Keratinocyte (primary cell): Measurements from ENCODE around the gene NME7. TPM values are rescaled to one million over a fixed set of nuclear protein-coding genes. Genes with fewer than 3 reads are reported as not detected.

ENCODE experiments used
- DNase-seq: peaks from one replicate; pipeline ENCODE4 v3.0.0-alpha.2; 2011; ENCODE audit warnings: low read depth, missing footprints, low spot score
- FAIRE-seq: peaks from 2 replicates; lab custom pipeline; 2011; peaks lifted over from hg19 to GRCh38; lab: Jason Lieb, UNC
- H2AFZ ChIP-seq: 2 replicates; pipeline ENCODE4 v1.6.0; 2012; ENCODE audit warnings: low read length, control low read depth, inconsistent platforms; ENCODE audit not compliant: control insufficient read depth
- H3K27ac ChIP-seq: 2 replicates; pipeline ENCODE4 v1.5.1; 2011; ENCODE audit warnings: low read length; ENCODE audit not compliant: control insufficient read depth, insufficient read depth
- H3K27me3 ChIP-seq: 3 replicates; pipeline ENCODE4 v1.6.0; 2011; ENCODE audit warnings: low read length; ENCODE audit not compliant: control insufficient read depth, insufficient read depth; ENCODE audit errors: extremely low read depth
- H3K36me3 ChIP-seq, 2 experiments: 2 replicates in 1 of 2; 3 replicates in 1 of 2; pipeline ENCODE4 v1.5.1; 2011; ENCODE audit warnings: low read length in 2 of 2, mild to moderate bottlenecking in 1 of 2; ENCODE audit not compliant: control insufficient read depth in 2 of 2, insufficient read depth in 2 of 2; ENCODE audit errors: extremely low read depth in 1 of 2
- H3K4me1 ChIP-seq: 3 replicates; pipeline ENCODE4 v1.5.1; 2011; ENCODE audit warnings: low read length; ENCODE audit not compliant: control insufficient read depth, insufficient read depth; ENCODE audit errors: extremely low read depth
- H3K4me2 ChIP-seq: 3 replicates; pipeline ENCODE4 v1.6.0; 2011; ENCODE audit warnings: low read depth, low read length; ENCODE audit not compliant: control insufficient read depth, insufficient read depth; ENCODE audit errors: extremely low read depth
- H3K4me3 ChIP-seq, 3 experiments: fragments of 200-600 bp in 1 of 3; sonication (generic) in 1 of 3; 2 replicates in 2 of 3; 3 replicates in 1 of 3; pipeline ENCODE4 v1.5.1; 2011 to 2016; ENCODE audit warnings: low read length in 3 of 3, mild to moderate bottlenecking in 3 of 3, control low read depth in 2 of 3, inconsistent platforms in 1 of 3, low read depth in 1 of 3, mixed read lengths in 1 of 3, mixed run types in 1 of 3, moderate library complexity in 1 of 3; ENCODE audit not compliant: control insufficient read depth in 2 of 3, insufficient read depth in 2 of 3; ENCODE audit errors: extremely low read depth in 1 of 3
- H3K79me2 ChIP-seq: 2 replicates; pipeline ENCODE4 v1.6.0; 2012; ENCODE audit warnings: low read length; ENCODE audit not compliant: control insufficient read depth, insufficient read depth
- H3K9ac ChIP-seq: 3 replicates; pipeline ENCODE4 v1.6.0; 2011; ENCODE audit warnings: low read length; ENCODE audit not compliant: control insufficient read depth, insufficient read depth; ENCODE audit errors: extremely low read depth
- H3K9me1 ChIP-seq: 3 replicates; pipeline ENCODE4 v1.6.0; 2011; ENCODE audit warnings: low read length; ENCODE audit not compliant: control insufficient read depth, insufficient read depth; ENCODE audit errors: extremely low read depth
- H3K9me3 ChIP-seq: 2 replicates; pipeline ENCODE4 v1.5.1; 2012; ENCODE audit warnings: low read depth, low read length; ENCODE audit not compliant: control insufficient read depth
- H4K20me1 ChIP-seq: 3 replicates; pipeline ENCODE4 v1.6.0; 2011; ENCODE audit warnings: low read length; ENCODE audit not compliant: control insufficient read depth, insufficient read depth; ENCODE audit errors: extremely low read depth
- CTCF ChIP-seq, 3 experiments: IDR thresholded peaks in 1 of 3; conservative IDR thresholded peaks in 1 of 3; optimal IDR thresholded peaks in 1 of 3; 2 replicates in 2 of 3; 3 replicates in 1 of 3; pipeline versions ENCODE3 to v1.5.1; 2011; ENCODE audit warnings: low read length in 3 of 3, mild to moderate bottlenecking in 3 of 3, moderate library complexity in 2 of 3, control low read depth in 1 of 3, inconsistent platforms in 1 of 3; ENCODE audit not compliant: insufficient read depth in 2 of 3; ENCODE audit errors: extremely low read depth in 1 of 3
- EZH2 ChIP-seq: IDR thresholded peaks from one replicate; pipeline ENCODE4 v1.6.1; 2012; ENCODE audit warnings: inconsistent platforms, mild to moderate bottlenecking, low read length, moderate library complexity
- dilution Hi-C: fragments of 300-500 bp; cut with MboI; formaldehyde crosslinking; loops from one replicate; pipeline ENCODE4 v1.7.0; 2020; ENCODE audit warnings: low sequenced_read_pairs; ENCODE audit not compliant: extremely low pct_ligation_motif_present
- polyA plus RNA-seq, 5 experiments: library from polyadenylated mRNA; depleted of rRNA in 3 of 5; stranded (reverse) in 3 of 5; stranded (forward) in 1 of 5; unstranded in 1 of 5; fragments of >200 nt; gene quantifications; 1 replicate in 1 of 5; 2 replicates in 3 of 5; 3 replicates in 1 of 5; pipeline versions ENCODE4 v1.2.1 to v1.2.3, GENCODE V29; 2011 to 2012; ENCODE audit warnings: missing spikeins in 2 of 5, low read depth in 1 of 5, low replicate concordance in 1 of 5

NME7 gene
- polyA plus RNA-seq, 1 donor (not counting 4 experiments of a cell fraction or from before 2014, with no cell fraction given): 52.9 TPM

GRCh38 chr1:169200319-169200718 lies 167.3 kb downstream of the NME7 start:
- H3K9ac ChIP-seq: no peak overlapping the region
- H3K4me3 ChIP-seq: no peak overlapping the region
- peak overlapping the region; percentile 40 for H3K27ac ChIP-seq
- dilution Hi-C loops: no loop called here
- no peaks in the 10 kb centered on the region for H3K27me3 ChIP-seq
- TF ChIP-seq EZH2 (no peak), CTCF (optimal IDR thresholded peaks at IDR 0.05 in 1 of 3, IDR thresholded peaks at IDR 0.05 in 1 of 3, conservative IDR thresholded peaks at IDR 0.05 in 1 of 3; ENCODE audit: extremely low read depth in 1 of 3, insufficient read depth in 2 of 3, low read length in 3 of 3) (no peak)
- no peak overlapping the region for H3K4me2 ChIP-seq
- no peaks in the 10 kb centered on the region for H3K9me1 ChIP-seq
- no peak for DNase-seq
- no peaks in the 10 kb centered on the region for H4K20me1 ChIP-seq
- H3K9me3 ChIP-seq: no peaks in the 10 kb centered on the region
- H3K4me1 ChIP-seq: peaks cover 29% of the 10 kb centered on the region
- no peak overlapping the region for H2AFZ ChIP-seq
- peak; percentile 29 for FAIRE-seq
- no peaks in the 10 kb centered on the region for H3K79me2 ChIP-seq
- H3K36me3 ChIP-seq: no peaks in the 10 kb centered on the region

- no peaks in the 10 kb centered on the region for H3K79me2 ChIP-seq
- no peaks in the 10 kb centered on the region for H3K27me3 ChIP-seq
- H3K9ac ChIP-seq: no peak overlapping the region
- TF ChIP-seq CTCF (optimal IDR thresholded peaks at IDR 0.05 in 1 of 3, IDR thresholded peaks at IDR 0.05 in 1 of 3, conservative IDR thresholded peaks at IDR 0.05 in 1 of 3; ENCODE audit: extremely low read depth in 1 of 3, insufficient read depth in 2 of 3, low read length in 3 of 3): no peak
- no peak for TF ChIP-seq EZH2
- peaks cover 12% of the 10 kb centered on the region for H3K4me1 ChIP-seq
- H3K4me3 ChIP-seq: no peak overlapping the region
- no peaks in the 10 kb centered on the region for H4K20me1 ChIP-seq
- H3K4me2 ChIP-seq: no peak overlapping the region
- DNase-seq (no peak), FAIRE-seq (no peak)
- dilution Hi-C loops: no loop called here
- H3K36me3 ChIP-seq: no peaks in the 10 kb centered on the region
- H3K9me3 ChIP-seq: no peaks in the 10 kb centered on the region
- H3K27ac ChIP-seq: no peak overlapping the region
- H2AFZ ChIP-seq: no peak overlapping the region
- no peaks in the 10 kb centered on the region for H3K9me1 ChIP-seq
Observed at GRCh38 chr1:169196581-169196980, 171.0 kb downstream of the NME7 start.
